Measurements from ENCODE around the gene MOAP1. TPM values are rescaled to one million over a fixed set of nuclear protein-coding genes. Genes with fewer than 3 reads are reported as not detected.
A peak's percentile ranks its signal among the peaks of the same experiment; 100 is the strongest.
"Not testable (repeated sequence)": the region's sequence is repeated elsewhere in the genome, so short reads cannot be mapped to it uniquely, and the experiment has no call there.

Gene MOAP1
- total RNA-seq = 10 to 100 TPM in 2 of 5 donors, 1 to 10 TPM in 2, under 1 TPM in 1; 0.87 to 44.1 (median 9.4) TPM
- polyA plus RNA-seq = 10 to 100 TPM; 18.3 to 26.0 (median 20.1) TPM
- long read RNA-seq, donor 1, partial matches to known transcripts = 0 of 5 reads
- long read RNA-seq, donor 1, other reads (novel, unspliced or antisense) = 0 of 5 reads
- long read RNA-seq, donor 2, partial matches to known transcripts = 0 of 7 reads
- long read RNA-seq, donor 2, other reads (novel, unspliced or antisense) = 0 of 7 reads
- long read RNA-seq, donor 3, partial matches to known transcripts = 0 of 4 reads
- long read RNA-seq, donor 3, other reads (novel, unspliced or antisense) = 0 of 4 reads
- long read RNA-seq, donor 4 = 0 reads
- long read RNA-seq, donor 5, transcript MOAP1-201 (3 exons, 2,441 nt) = major isoform, 8 of 23 reads
- long read RNA-seq, donor 5, partial matches to known transcripts = 15 of 23 reads
- long read RNA-seq, donor 5, other reads (novel, unspliced or antisense) = 0 of 23 reads
- long read RNA-seq, donor 6, transcript MOAP1-201 (3 exons, 2,441 nt) = major isoform, 20 of 139 reads
- long read RNA-seq, donor 6, partial matches to known transcripts = 102 of 139 reads
- long read RNA-seq, donor 6, other reads (novel, unspliced or antisense) = 15 of 139 reads
- long read RNA-seq, donor 7, partial matches to known transcripts = 0 of 6 reads
- long read RNA-seq, donor 7, other reads (novel, unspliced or antisense) = 0 of 6 reads
- long read RNA-seq, donor 8, transcript MOAP1-201 (3 exons, 2,441 nt) = major isoform, 6 of 8 reads
- long read RNA-seq, donor 8, partial matches to known transcripts = 0 of 8 reads
- long read RNA-seq, donor 8, other reads (novel, unspliced or antisense) = 0 of 8 reads
- long read RNA-seq, donor 9, partial matches to known transcripts = 0 of 3 reads
- long read RNA-seq, donor 9, other reads (novel, unspliced or antisense) = 0 of 3 reads
- long read RNA-seq, donor 10, transcript MOAP1-201 (3 exons, 2,441 nt) = major isoform, 8 of 8 reads
- long read RNA-seq, donor 10, partial matches to known transcripts = 0 of 8 reads
- long read RNA-seq, donor 10, other reads (novel, unspliced or antisense) = 0 of 8 reads

- peaks cover 0 to 42% (median 38%) of the 10 kb centered on the region in 4 donors for H3K36me3 ChIP-seq
- peak; percentile 89 to 96 for DNase-seq
- no peaks in the 10 kb centered on the region for H3K9me3 ChIP-seq
- peak within 1 kb of the TSS; percentile 92 to 100 (median 97) for H3K27ac ChIP-seq
- no peaks in the 10 kb centered on the region for H3K27me3 ChIP-seq
- H3K4me1 ChIP-seq = peaks cover 24 to 42% (median 32%) of the 10 kb centered on the region in 4 donors
- TF ChIP-seq EP300 (IDR thresholded peaks at IDR 0.05) (no peak), POLR2AphosphoS5 (IDR thresholded peaks at IDR 0.05) (peak; percentile 61 to 90 (median 89)), POLR2A (IDR thresholded peaks at IDR 0.05) (peak in 2 of 4 donors; percentile 66 to 76), CTCF (IDR thresholded peaks at IDR 0.05) (peak in 3 of 7 experiments; percentile 4 to 35 (median 29))
- H3K4me3 ChIP-seq = peak within 1 kb of the TSS; percentile 67 to 95 (median 76)
- intact Hi-C loops (cut with DNase I; ENCODE audit: low total_unique reads) = no loop called here
- 0 to 1% (median 0%) methylated on average over 19 to 124 of the region's 124 CpGs for WGBS, 5 donors
These were observed at the start of gene MOAP1, which contains the start of gene LYSET for GRCh38 chr14:93184391-93185348. Gene MOAP1 (minus strand): TSS chr14:93184897. CDS start chr14:93184242, 655 bp downstream. Gene LYSET (plus strand): TSS chr14:93185317. CDS start chr14:93185406, 89 bp downstream.

- intact Hi-C loops (cut with DNase I; ENCODE audit: low total_unique reads); H3K9me3 ChIP-seq; DNase-seq; H3K4me3 ChIP-seq; H3K27ac ChIP-seq; H3K27me3 ChIP-seq: not testable (repeated sequence)
- peaks cover 1 to 17% (median 16%) of the 10 kb centered on the region in 4 donors for H3K36me3 ChIP-seq
- H3K4me1 ChIP-seq = peaks cover 6 to 17% (median 8%) of the 10 kb centered on the region in 4 donors
- 80 to 94% (median 89%) methylated on average over 5 of the region's 5 CpGs for WGBS, 5 donors
These were observed 48.4 kb upstream of the MOAP1 start for GRCh38 chr14:93233078-93233477.

- Histone ChIP-seq H3K4me1 (peaks cover 6 to 17% (median 8%) of the 10 kb centered on the region in 4 donors), H3K27me3 (peaks cover 0 to 5% (median 0%) of the 10 kb centered on the region in 3 donors), H3K36me3 (peaks cover 10 to 26% (median 26%) of the 10 kb centered on the region in 4 donors), H3K9me3 (no peaks in the 10 kb centered on the region), H3K27ac (no peak overlapping the region), H3K4me3 (peak overlapping the region in 1 of 4 donors; percentile 46)
- intact Hi-C loops (cut with DNase I; ENCODE audit: low total_unique reads) = no loop called here
- TF ChIP-seq POLR2AphosphoS5 (IDR thresholded peaks at IDR 0.05) (no peak), POLR2A (IDR thresholded peaks at IDR 0.05) (no peak), EP300 (IDR thresholded peaks at IDR 0.05) (no peak), CTCF (IDR thresholded peaks at IDR 0.05) (no peak)
- DNase-seq = no peak
- WGBS, 5 donors = 57 to 72% (median 66%) methylated on average over 16 to 17 of the region's 17 CpGs
These were observed 47.5 kb upstream of the MOAP1 start for GRCh38 chr14:93232159-93232558.

All from stomach (tissue), 19 donors.